ENCODE data around the gene DISP2. TPM values are rescaled to one million over a fixed set of nuclear protein-coding genes. Genes with fewer than 3 reads are reported as not detected.

The DISP2 gene
- total RNA-seq, 1 donor from 2014 or later = 1.2 TPM

Other genes starting within 250 kb of the DISP2 start
- 1.1 TPM for gene BMF, start 249.3 kb upstream of the DISP2 start, total RNA-seq
- gene BUB1B, start 197.2 kb upstream of the DISP2 start, total RNA-seq = 0.43 TPM
- 2.6 TPM for gene PAK6, start 119.2 kb upstream of the DISP2 start, total RNA-seq
- not detected for gene ANKRD63, start 75.2 kb upstream of the DISP2 start, total RNA-seq
- gene PLCB2, start 50.3 kb upstream of the DISP2 start, total RNA-seq = 4.6 TPM
- 40.0 TPM for gene INAFM2, start 34.5 kb upstream of the DISP2 start, total RNA-seq
- 178 TPM for gene CCDC9B, start 17.3 kb upstream of the DISP2 start, total RNA-seq
- not detected for gene PHGR1, start 7.2 kb upstream of the DISP2 start, total RNA-seq
- 7.5 TPM for gene KNSTRN, start 24.5 kb downstream of the DISP2 start, total RNA-seq
- 106 TPM for gene IVD, start 47.6 kb downstream of the DISP2 start, total RNA-seq
- gene BAHD1, start 82.7 kb downstream of the DISP2 start, total RNA-seq = 17.7 TPM
- 8.4 TPM for gene CHST14, start 112.8 kb downstream of the DISP2 start, total RNA-seq
- 21.3 TPM for gene CCDC32, start 206.8 kb downstream of the DISP2 start, total RNA-seq
- 8.7 TPM for gene RPUSD2, start 211.1 kb downstream of the DISP2 start, total RNA-seq
- gene KNL1, start 236.0 kb downstream of the DISP2 start, total RNA-seq = 0.43 TPM